ENCODE data around the gene EFNB1. TPM values are rescaled to one million over a fixed set of nuclear protein-coding genes. Genes with fewer than 3 reads are reported as not detected.

Gene EFNB1
- total RNA-seq = 48.8 and 62.3 TPM in 2 replicates

GRCh38 chrX:68828740-68829581 lies at the start of gene EFNB1:
EFNB1 (plus strand) TSS chrX:68829021; CDS start chrX:68829777, 756 bp downstream.

Other genes with a start within 250 kb of the EFNB1 start
- gene STARD8, start 181.4 kb upstream of the EFNB1 start, total RNA-seq = 9.9 and 11.8 TPM in 2 replicates

Data from bladder microvascular endothelial cell (primary cell).